G401.6 (cell line): ENCODE results near the gene PCSK5.
"Not testable (repeated sequence)": the region's sequence is repeated elsewhere in the genome, so short reads cannot be mapped to it uniquely, and the experiment has no call there.

Experiments
- FAIRE-seq: peaks from 2 replicates; lab custom pipeline; 2012; peaks lifted over from hg19 to GRCh38; lab: Jason Lieb, UNC

Gene PCSK5

GRCh38 chr9:76007935-76008334, 117.5 kb downstream of the PCSK5 start:
- FAIRE-seq, result no peak

- FAIRE-seq, result no peak
These were observed 123.3 kb downstream of the PCSK5 start for GRCh38 chr9:76013809-76014208.

- FAIRE-seq, result no peak
These were observed 127.8 kb downstream of the PCSK5 start for GRCh38 chr9:76018235-76018634.

- FAIRE-seq, result no peak
These were observed 128.3 kb downstream of the PCSK5 start for GRCh38 chr9:76018761-76019160.

GRCh38 chr9:76020652-76021051, 130.2 kb downstream of the PCSK5 start:
- FAIRE-seq, result no peak

- no peak for FAIRE-seq
These were observed 131.8 kb downstream of the PCSK5 start for GRCh38 chr9:76022317-76022716.

GRCh38 chr9:76023715-76024195, 133.3 kb downstream of the PCSK5 start:
- FAIRE-seq, result no peak

GRCh38 chr9:76025286-76025685, 134.8 kb downstream of the PCSK5 start:
- FAIRE-seq, result no peak

- no peak for FAIRE-seq
These were observed 136.3 kb downstream of the PCSK5 start for GRCh38 chr9:76026796-76027195.

GRCh38 chr9:76027416-76027815, 136.9 kb downstream of the PCSK5 start:
- FAIRE-seq, result no peak

GRCh38 chr9:76027861-76028260, 137.4 kb downstream of the PCSK5 start:
- no peak for FAIRE-seq

GRCh38 chr9:76032038-76032796, 141.7 kb downstream of the PCSK5 start:
- no peak for FAIRE-seq

- FAIRE-seq, result no peak
These were observed 142.4 kb downstream of the PCSK5 start for GRCh38 chr9:76032797-76033373.

GRCh38 chr9:76034049-76034448, 143.6 kb downstream of the PCSK5 start:
- FAIRE-seq, result no peak

- FAIRE-seq, result no peak
These were observed 146.3 kb downstream of the PCSK5 start for GRCh38 chr9:76036762-76037161.

GRCh38 chr9:76037587-76038225, 147.2 kb downstream of the PCSK5 start:
- FAIRE-seq, result no peak

- FAIRE-seq, result no peak
These were observed 148.0 kb downstream of the PCSK5 start for GRCh38 chr9:76038431-76038830.

- FAIRE-seq, result peak; percentile 100
These were observed 153.9 kb downstream of the PCSK5 start for GRCh38 chr9:76044266-76044819.

GRCh38 chr9:76045221-76045620, 154.7 kb downstream of the PCSK5 start:
- no peak for FAIRE-seq

GRCh38 chr9:76049341-76049740, 158.9 kb downstream of the PCSK5 start:
- FAIRE-seq, result no peak

- FAIRE-seq, result no peak
These were observed 177.2 kb downstream of the PCSK5 start for GRCh38 chr9:76067696-76068095.

GRCh38 chr9:76077537-76077936, 187.1 kb downstream of the PCSK5 start:
- FAIRE-seq, result no peak

GRCh38 chr9:76081281-76081680, 190.8 kb downstream of the PCSK5 start:
- not testable (repeated sequence) for FAIRE-seq
